ENCODE measurements around the gene NFIX.
"Not testable (repeated sequence)": the region's sequence is repeated elsewhere in the genome, so short reads cannot be mapped to it uniquely, and the experiment has no call there.

NFIX gene

DNA sequence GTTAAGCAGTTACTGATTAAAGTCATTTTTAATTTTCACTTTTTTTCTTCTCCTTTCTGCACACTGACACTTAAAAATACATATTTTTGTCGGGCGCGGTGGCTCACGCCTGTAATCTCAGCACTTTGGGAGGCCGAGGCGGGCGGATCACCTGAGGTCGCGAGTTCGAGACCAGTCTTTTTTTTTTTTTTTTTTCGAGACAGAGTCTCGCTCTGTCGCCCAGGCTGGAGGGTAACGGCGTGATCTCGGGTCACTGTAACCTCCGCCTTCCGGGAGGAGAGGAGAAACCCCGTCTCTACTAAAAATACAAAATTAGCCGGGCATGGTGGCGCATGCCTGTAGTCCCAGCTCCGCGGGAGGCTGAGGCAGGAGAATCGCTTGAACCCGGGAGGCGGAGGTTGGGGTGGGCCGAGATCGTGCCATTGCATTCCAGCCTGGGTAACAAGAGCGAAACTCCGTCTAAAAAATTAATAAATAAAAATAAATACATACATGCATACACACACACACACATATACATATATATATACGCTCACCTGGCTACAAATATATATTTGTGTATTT is 37.8 kb upstream of the NFIX start:
- not testable (repeated sequence) for DNase-seq (ENCODE audit: low read depth, low spot score)

DNA sequence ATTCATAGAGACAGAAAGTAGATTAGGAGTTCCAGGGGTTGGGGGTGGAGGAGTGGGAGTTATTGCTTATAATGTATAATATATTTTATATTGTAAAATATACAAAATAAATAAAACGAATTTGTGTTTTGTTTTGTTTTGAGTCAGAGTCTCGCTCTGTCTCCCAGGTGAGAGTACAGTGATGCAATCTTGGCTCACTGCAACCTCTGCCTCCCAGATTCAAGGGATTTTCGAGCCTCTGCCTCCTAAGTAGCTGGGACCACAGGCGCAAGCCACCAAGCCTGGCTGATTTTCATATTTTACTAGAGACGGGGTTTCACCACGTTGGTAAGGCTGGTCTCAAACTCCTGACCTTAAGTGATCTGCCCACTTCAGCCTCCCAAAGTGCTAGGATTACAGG is 35.8 kb upstream of the NFIX start:
- DNase-seq (ENCODE audit: low read depth, low spot score): no peak

DNA sequence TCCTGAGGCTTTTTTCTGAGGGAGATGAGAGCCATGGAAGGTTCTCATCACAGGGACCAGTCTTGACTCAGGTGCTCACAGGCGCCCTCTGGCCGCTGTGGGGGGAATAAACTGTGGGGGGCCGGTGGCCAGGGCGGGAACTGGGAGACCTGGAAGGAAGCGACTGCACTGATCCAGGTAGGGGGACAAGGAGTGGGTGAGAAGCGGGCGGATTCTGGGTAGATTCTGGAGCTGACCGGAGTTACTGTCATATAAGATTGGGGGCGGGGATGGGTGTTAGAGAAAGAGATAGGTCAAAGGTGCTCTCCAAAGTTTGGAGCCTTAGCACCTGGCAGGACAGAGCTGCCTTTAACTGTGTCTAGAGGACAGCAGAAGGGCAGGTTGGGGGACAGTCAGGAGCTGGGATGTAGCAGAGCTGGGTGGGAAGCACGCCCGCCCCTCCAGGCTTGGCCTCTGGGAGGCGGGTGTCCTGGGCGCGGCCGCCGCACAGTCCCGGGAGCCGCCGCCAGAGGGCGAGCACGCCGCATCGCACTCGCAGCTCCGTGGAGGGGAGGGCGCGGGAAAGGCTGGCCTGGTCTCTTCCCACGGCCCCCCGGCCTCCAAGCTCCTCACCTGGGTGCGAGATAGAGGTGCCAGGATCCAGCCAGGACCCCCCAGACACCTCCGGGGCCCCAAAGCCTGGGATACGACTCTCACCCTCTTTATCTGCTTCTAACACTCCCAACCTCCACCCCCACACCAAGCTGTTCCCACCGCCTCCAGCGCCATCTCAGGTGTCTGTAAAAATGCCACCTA is 30.1 kb upstream of the NFIX start:
- no peak for DNase-seq (ENCODE audit: low read depth, low spot score)

DNA sequence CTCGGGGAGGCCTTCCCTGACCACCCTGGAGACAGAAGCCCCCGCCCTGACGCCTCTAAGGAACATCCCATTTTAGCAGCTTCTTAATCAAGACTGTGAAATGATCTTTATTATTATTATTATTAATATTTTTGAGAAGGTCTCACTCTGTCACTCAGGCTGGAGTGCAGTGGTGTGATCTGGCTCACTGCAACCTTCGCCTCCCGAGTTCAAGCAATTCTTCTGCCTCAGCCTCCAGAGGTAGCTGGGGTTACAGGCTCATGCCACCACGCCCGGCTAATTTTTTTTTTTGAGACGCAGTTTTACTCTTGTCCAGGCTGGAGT is 29.5 kb upstream of the NFIX start:
- no peak for DNase-seq (ENCODE audit: low read depth, low spot score)

DNA sequence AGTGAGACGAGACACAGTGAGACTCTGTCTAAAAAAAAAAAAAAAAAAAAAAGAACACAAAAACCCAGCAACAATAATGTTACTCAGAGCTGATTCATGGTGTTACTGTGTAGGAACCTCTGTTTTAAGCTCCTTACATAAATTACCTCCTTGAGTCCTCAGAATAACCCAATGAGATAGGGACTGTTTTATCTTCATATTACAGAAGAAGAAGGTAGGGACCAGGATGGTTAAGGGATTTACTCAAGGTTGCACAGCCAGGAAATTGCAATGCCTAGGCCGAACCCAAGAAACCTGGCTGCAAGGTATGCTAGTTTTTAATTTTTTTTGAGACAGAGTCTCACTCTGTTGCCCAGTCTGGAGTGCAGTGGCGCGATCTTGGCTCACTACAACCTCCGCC is 27.4 kb upstream of the NFIX start:
- no peak for DNase-seq (ENCODE audit: low read depth, low spot score)

DNA sequence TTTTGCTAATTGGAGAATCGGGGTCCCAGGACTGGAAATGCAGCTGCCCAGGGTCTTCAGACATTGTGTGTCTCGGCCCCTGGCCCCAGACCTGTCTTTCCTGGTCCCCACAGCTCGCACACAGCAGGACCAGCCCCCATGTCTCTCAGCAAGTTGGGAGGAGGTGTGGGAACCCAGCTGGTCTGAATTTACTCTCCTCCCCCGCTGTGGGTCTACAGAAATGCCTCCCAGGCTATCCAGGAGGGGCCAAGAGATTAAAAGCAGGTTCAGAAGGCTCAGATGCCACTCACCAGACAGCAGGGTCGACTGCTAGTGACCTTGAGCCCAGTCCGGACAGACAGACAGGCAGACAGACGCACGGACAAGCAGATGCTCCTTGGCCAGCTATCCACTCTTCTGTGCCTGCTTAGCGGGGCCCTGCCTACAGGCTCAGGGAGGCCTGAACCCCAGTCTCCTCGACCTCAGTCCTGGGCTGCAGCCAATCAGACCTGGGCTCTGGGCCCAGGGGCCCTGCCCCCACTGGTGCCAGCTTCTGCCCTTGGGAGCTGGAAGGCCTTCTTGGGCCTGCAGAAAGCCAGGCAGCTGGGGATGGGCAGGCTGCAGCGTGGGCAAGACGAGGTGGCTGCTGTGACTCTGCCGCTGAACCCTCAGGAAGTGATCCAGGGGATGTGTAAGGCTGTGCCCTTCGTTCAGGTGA is 25.8 kb upstream of the NFIX start, which contains the start of gene DAND5:
TSS of gene DAND5 (plus strand) at position 285 of the 697 bp plus-strand sequence. CDS start at position 370, 85 bp downstream.
- no peak for DNase-seq (ENCODE audit: low read depth, low spot score)

DNA sequence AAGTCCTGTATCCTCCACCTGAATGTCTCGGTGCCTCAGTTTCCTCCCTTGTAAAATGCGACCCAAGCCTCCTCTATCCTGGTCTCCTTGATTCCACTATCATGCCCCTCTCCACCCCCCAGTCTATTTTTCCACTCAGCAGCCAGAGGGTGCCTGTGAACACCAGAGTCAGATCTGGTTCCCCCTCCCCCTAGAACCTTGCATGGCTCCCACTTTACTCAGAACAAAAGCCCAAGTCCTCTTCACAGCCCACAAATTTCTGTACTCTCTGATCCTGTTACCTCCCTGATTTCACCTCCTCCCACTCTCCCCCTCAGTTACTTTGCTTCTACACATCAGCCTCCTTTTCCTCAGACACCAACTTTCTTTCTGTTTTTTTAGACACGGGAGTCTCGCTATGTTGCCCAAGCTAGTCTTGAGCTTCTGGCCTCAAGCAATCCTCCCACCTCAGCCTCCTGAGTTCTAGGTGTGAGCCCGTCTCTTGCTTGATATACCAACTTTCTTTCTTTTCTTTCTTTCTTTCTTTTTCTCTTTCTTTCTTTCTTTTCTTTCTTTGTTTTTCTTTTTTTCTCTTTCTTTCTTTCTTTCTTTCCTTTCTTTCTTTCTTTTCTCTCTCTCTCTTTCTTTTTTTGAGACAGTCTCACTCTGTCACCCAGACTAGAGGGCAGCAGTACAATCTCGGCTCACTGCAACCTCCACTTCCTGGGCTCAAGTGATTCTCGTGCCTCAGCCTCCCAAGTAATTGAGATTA is 25.0 kb upstream of the NFIX start:
- DNase-seq (ENCODE audit: low read depth, low spot score): no peak

DNA sequence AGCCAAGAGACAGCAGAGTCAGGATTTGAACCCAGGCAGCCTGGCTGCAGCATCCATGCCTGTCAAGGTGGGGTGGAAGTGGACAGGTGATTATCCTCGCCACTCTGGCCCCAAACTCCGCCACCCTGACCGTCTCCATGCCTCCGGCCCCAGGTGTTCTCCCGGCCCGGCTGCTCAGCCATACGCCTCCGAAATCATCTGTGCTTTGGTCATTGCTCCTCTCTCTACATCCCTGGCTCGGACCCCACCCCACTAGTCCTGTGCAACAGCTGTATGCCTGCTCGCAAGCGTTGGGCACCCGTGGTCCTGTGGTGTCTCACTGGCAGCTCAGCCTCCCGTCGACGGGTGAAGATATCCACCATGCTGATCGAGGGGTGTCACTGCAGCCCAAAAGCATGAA is 22.0 kb upstream of the NFIX start:
- DNase-seq (ENCODE audit: low read depth, low spot score): no peak

DNA sequence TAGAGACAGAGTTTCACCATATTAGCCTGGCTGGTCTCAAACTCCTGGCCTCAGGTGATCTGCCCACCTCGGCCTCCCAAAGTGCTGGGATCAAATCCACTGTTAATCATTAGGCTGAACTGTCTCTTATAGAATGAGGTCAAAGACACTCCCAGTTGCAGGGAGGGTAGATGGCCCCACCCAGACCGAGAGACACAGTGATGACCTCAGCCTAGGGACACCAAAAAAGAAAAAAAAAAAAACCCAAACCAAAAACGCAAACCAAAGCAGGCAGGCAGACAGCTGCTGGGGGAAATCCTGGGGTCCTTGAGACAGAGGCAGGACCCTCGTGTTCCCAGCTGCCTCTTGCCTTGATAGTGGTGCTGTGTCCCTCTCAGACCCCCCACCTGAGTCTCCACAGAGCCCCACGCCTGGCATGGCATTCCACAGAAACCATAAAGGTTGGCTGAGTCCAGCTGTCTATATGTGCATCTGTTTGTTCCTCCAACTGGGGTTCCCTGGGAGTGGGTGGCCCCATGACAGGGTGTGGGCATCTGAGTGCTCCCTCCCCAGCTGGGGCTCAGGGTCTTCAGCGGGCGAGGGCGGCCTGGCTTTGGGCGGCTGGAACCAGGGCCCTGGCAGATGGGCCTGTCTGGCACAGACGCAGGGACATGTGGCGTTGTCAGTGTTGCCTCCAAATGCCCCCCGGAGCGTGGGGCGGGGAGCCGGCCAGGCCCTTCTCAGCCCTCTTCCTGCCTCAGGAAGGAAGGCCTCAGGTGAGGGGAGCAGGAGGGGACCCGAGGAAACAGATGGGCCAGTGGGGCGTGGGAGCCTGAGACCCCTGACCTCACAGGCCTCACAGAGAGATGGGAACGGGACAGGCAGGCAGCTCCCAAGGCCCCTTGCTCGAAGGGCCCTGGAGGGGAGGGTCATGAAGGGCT is 20.7 kb upstream of the NFIX start:
- no peak for DNase-seq (ENCODE audit: low read depth, low spot score)

DNA sequence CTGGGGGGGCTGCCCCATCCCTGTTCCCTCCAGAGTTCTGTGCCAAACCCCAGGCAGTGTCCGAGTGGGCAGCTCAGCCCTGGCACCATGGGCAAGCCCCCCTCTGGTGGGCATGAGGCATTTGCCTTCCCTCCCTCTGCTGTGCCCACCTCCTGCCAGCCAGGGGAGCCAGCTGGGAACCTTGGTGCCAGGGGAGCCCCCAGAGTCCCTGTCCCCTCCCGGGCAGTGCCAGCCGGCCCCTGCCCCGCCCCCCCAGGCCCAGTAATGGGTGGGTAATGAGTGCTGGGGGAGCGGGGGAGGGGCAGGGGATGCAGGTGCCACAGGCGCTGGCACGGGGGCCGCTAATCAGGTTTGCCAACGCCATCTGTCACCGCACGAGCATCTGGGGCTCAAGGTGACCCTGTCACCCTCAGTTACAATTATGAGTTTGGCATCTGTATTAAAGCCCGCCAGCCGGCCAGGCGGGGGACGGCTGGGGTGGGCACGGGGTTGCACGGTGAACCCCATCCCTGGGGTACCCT is 20.0 kb upstream of the NFIX start:
- DNase-seq (ENCODE audit: low read depth, low spot score): no peak

DNA sequence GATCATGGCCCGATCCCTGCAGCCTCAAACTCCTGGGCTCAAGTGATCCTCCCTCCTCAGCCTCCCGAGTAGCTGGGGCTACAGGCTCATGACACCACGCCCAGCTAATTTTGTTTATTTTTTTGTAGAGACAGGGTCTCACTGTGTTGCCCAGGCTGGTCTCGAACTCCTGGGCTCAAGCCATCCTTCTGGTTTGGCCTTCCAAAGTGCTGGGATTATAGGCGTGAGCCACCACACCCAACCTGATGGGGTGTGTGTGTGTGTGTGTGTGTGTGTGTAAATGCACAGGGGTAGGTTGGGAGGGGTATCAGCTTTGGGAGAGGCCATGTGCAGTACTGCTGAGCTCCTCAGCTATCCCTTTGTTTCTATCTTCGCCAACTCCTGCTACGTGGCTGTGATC is 19.2 kb upstream of the NFIX start:
- DNase-seq (ENCODE audit: low read depth, low spot score): not testable (repeated sequence)

DNA sequence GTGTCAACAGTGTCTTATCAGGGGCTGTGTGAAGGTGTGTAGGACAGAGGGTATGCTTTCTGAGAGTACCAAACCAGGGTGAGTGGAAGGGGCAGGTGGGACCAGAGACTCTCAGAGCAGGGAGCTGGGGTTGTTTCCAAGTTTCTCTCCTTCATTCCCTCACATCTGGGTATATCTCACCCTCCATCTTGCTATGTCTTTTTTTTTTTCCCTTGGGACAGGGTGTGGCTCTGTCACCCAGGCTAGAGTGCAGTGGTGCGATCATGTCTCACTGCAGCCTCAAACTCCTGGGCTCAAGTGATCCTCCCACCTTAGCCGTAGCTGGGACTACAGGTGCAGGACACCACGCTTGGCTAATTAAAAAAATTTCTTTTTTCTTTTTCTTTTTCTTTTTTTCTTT is 15.3 kb upstream of the NFIX start:
- no peak for DNase-seq (ENCODE audit: low read depth, low spot score)

DNA sequence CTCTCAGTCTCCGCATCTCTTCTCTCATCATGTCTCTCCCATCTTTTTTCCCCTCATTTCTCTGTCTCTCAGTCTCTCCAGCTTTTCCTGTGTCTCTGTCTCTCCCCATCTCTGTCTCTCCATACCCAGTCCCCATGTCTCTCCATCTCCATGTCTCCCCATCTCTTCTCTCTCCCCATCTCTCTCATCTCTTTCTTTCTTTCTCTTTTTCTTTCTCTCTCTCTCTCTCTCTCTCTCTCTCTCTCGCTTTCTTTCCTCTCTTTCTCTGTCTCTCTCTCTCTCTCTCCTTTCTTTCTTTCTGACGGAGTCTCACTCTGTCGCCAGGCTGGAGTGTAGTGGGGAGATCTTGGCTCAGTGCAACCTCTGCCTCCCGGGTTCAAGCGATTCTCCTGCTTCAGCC is 12.6 kb upstream of the NFIX start:
- DNase-seq (ENCODE audit: low read depth, low spot score): no peak

DNA sequence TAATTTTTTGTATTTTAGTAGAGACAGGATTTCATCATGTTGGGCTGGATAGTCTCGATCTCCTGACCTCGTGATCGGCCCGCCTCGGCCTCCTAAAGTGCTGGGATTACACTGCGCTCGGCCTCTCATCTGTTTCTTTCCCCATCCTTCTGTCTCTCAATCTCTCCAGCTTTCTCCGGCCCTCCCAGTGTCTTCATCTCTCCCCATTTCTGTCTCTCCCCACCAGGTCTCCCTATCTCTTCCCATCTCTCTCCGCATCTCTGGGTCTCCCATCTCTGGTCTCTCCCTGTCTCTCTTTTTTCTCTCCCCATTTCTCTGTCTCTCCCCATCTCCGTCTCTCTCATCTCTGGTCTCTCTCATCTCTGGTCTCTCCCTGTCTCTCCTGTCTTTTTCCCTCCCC is 12.2 kb upstream of the NFIX start:
- DNase-seq (ENCODE audit: low read depth, low spot score): no peak

DNA sequence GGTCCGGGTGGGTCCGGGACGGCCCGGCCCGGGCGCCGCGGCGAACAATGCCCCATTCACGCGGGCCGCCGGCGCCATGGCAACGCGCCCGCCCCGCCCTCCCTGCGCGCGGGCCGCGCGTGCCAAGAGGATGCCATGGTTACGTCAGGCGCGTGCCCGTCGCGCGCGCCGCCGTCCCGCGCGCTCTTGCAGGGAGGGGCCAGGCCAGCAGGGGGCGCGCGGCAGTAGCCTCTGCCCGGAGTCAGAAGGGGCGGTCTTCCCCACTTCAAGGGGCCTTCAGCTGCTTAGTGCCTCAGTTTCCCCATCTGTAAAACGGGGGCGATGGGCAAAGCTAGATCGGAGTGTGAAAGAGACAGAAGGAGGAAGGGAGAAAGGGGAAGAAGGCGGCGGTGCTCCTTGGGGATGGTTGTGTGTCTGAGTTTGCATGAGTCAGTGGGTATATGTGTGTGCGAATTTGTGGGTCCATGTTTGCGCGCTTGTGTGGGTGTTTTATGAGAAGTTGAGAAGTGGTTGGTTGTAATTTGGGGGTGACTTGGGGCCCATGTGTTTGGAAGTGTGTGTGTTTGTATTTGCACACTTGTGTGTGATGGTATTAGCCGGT is 11.6 kb upstream of the NFIX start:
- DNase-seq (ENCODE audit: low read depth, low spot score): no peak

DNA sequence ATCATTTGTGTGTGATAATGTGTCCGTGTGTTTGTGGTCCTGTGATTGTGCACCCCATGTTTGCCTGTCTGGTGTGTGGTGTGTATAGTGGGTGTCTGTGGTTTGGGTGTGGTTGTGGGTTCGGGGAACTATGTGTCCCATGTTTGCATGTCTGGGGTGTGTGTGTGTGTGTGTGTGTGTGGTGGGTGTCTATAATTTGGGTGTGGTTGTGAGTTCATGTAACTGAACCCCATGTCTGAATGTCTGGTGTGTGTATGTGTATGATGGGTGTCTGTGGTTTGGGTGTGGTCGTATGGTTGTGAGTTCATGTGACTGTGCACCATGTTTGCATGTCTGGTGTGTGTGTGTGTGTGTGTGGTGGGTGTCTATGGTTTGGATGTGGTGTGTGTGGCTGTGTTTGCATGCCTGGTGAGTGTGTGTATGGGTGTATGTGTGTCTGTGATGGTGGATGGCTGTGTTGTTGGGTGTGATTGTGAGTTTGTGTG is 11.1 kb upstream of the NFIX start:
- no peak for DNase-seq (ENCODE audit: low read depth, low spot score)

DNA sequence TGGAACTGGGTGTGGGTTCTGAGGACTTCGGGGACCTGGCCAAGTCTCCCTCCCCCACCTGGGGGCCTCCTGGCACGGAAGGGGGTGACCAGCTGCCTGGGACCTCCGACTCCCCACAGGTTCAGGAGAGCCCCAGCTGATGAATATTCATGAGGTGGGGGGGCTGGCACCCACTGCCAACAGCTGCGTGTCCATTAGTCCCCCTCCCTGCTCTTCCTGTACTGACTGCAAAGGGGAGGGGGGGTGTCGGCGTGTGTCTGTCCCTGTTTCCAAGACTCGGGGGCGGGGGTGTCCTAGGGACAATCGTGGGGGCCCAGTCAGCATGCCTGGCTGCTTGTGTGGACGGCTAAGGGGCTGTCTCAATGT is 10.6 kb upstream of the NFIX start:
- no peak for DNase-seq (ENCODE audit: low read depth, low spot score)

DNA sequence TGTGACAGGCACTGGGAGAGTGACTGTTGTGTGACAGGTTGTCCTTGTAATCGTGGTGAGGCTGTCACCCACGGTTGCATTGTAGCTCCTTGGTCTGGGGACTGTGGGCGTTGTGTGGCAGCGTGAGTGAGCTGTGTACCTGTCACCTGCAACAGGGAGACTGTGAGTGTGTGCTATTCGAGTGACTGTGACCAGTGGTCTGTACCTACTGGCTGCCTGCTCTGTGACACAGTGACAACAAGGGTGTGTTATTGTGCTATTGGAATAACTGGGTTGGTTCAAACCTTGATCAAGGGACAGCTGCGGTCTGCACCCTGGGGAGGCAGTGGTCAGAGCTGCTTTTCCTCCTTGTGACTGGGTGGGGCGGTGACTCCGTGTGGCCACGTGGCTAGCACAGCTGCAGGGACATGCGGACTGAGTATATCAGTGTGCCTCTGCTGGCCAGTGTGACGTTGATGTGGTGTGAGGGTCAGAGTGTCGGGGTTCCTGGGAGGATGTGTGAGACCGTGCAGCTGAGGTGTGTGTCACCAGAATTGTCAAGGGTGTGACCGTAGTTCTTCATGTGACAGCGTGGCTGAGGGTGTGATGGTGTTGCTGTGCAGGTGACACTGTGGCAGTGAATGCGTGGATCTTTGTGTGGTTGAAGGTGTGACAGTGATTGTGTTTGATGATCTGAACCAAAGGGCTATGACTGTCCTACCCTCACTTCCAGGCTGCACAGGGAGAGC is 10.1 kb upstream of the NFIX start:
- DNase-seq (ENCODE audit: low read depth, low spot score): no peak

DNA sequence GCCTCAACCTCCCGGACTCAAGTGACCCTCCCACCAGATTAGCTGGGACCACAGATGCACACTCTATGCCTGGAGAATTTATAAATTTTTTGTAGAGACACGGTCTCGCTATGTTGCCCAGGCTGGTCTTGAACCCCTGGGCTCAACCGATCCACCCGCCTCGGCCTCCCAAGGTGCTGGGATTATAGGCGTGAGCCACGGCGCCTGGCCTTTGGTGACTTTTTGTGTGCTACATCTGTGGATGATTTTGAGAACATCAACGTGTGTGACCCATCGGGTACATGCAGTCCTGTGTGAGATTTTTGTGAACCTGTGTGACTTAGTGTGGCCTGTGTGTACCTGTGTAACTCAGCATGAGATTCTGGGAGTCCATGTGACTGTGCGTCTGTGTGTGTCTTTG is 8.5 kb upstream of the NFIX start:
- DNase-seq (ENCODE audit: low read depth, low spot score): no peak

DNA sequence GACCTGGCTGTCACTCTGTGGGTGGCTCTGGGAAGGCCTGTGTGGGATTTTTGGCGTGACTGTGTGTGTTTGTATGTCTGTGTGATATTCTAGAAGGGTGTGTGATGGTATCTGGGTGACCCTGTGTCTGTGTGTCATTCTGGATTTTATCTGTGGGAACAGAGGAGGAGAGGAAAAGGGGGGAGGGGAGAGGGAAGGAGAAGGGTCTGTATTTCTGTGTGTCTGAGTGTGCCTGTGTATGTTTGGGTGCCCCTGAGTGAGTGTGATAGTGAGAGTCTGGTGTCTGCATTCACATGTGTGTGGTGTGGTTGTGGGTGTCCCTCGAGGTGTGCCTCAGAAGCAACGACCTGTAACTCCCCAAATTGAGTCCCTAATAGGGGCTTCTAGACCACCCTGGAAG is 8.1 kb upstream of the NFIX start:
- DNase-seq (ENCODE audit: low read depth, low spot score): no peak
